IPS DF 6.9 (cell line): ENCODE data around the gene OR8B3.
A peak's percentile ranks its signal among the peaks of the same experiment; 100 is the strongest.
"Not testable (repeated sequence)": the region's sequence is repeated elsewhere in the genome, so short reads cannot be mapped to it uniquely, and the experiment has no call there.

ENCODE experiments used
- DNase-seq: peaks from one replicate; pipeline ENCODE4 v3.0.0-alpha.2; 2013; ENCODE audit warnings: low read depth, low spot score
- H3K27ac ChIP-seq: one replicate; pipeline ENCODE4 v1.5.1; 2013; ENCODE audit warnings: low read length, control low read depth
- H3K27me3 ChIP-seq: 2 replicates; pipeline ENCODE4 v1.6.1; 2013; ENCODE audit warnings: mild to moderate bottlenecking, low read length; ENCODE audit not compliant: control insufficient read depth, insufficient read depth
- H3K36me3 ChIP-seq: 2 replicates; pipeline ENCODE4 v1.6.1; 2013; ENCODE audit warnings: low read length; ENCODE audit not compliant: control insufficient read depth, insufficient read depth
- H3K4me1 ChIP-seq: 2 replicates; pipeline ENCODE4 v1.6.1; 2013; ENCODE audit warnings: low read length; ENCODE audit not compliant: control insufficient read depth, insufficient read depth
- H3K4me3 ChIP-seq: 2 replicates; pipeline ENCODE4 v1.5.1; 2013; ENCODE audit warnings: mild to moderate bottlenecking, low read length
- H3K9me3 ChIP-seq: 2 replicates; pipeline ENCODE4 v1.6.1; 2013; ENCODE audit warnings: low read length, inconsistent platforms; ENCODE audit not compliant: control insufficient read depth, insufficient read depth
- WGBS: extraction: QIAGEN DNeasy Blood & Tissue Kit; methylation state at CpG from one replicate; pipeline ENCODE4 v1.1.7; 2013; ENCODE audit warnings: mixed read lengths, missing lambda C conversion rate; ENCODE audit not compliant: insufficient read length, insufficient coverage; 5-methylcytosine and 5-hydroxymethylcytosine counted together

The OR8B3 gene

DNA sequence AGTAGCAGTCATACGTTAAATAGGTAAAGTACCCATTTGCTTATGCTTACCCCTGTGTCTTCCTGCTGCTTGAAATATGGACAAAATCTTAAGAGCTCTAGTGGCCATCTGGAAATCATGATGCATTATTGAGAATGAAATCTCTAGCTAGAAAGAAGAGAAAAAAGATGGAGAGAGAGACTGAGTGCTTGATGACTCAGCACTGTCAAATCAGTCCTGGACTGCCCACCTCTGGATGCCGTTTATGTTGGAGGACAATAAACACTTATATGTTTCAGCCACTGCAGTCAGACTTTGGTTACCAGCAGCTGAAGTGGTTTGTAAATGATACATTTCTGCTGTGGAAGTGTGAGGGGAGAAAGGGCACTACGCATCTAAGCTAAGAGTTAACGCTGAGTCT is 22.2 kb upstream of the OR8B3 start:
- no peak for DNase-seq
- WGBS = no CpG with 5 or more reads among the region's 4 CpGs

DNA sequence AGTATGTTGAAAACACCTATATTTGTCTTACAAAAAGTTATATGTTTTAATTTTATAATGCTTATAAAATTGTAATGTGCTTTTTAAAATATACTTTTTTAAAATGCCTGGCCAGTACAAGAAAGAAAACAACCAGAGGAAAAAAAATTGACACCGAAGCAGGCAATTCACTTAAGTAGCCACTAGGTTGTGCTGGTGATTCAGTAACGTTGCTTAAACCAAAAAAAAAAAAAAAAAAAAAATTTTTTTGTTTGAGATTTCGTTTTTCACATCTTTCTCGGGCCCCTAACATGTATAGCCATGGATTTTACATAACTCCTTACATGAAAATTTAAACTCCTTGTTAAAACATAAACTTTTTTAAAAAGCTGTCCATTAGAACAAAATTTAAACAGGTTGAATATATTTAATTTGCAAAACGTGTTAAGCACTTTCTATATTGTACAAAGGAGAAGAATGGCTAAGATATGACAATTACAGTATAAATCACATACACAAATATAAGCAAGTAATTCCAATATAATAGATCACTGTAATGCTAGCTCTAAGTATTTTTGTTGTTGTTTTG is 16.6 kb upstream of the OR8B3 start:
- Histone ChIP-seq H3K4me1 (no peaks in the 10 kb centered on the region), H3K4me3 (no peak overlapping the region), H3K27me3 (no peaks in the 10 kb centered on the region), H3K27ac (no peak overlapping the region), H3K36me3 (no peaks in the 10 kb centered on the region), H3K9me3 (no peaks in the 10 kb centered on the region)
- no CpG with 5 or more reads among the region's 5 CpGs for WGBS
- no peak for DNase-seq

More for the DNA sequence above, 22.2 kb upstream of the OR8B3 start:
- H3K36me3 ChIP-seq = no peaks in the 10 kb centered on the region
- H3K27ac ChIP-seq = no peak overlapping the region
- H3K27me3 ChIP-seq = no peaks in the 10 kb centered on the region
- H3K4me1 ChIP-seq = no peaks in the 10 kb centered on the region
- no peak overlapping the region for H3K4me3 ChIP-seq
- no peaks in the 10 kb centered on the region for H3K9me3 ChIP-seq

DNA sequence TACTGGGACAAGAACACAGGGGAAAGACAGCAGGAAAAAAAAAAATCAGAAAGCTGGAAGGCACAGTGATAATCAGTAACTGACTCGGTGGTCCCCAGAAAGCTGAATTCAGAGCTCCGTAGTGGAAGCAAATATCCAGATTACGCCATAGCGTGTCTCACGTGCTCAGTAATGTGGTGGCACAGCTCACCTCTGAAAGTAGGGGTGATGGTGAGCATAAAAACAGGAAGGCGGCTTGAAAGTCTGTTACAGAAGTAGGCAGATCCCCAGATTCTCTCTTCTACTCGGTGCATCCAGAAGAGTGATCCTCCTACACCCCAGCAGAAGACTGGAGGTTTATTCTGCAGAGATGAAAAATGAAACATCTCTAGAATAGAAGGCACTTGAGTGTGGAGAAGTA is 11.1 kb upstream of the OR8B3 start:
- Histone ChIP-seq H3K4me3 (no peak overlapping the region), H3K27ac (no peak overlapping the region), H3K27me3 (no peaks in the 10 kb centered on the region), H3K36me3 (no peaks in the 10 kb centered on the region), H3K4me1 (no peaks in the 10 kb centered on the region), H3K9me3 (no peaks in the 10 kb centered on the region)
- DNase-seq = no peak
- no CpG with 5 or more reads among the region's 7 CpGs for WGBS

DNA sequence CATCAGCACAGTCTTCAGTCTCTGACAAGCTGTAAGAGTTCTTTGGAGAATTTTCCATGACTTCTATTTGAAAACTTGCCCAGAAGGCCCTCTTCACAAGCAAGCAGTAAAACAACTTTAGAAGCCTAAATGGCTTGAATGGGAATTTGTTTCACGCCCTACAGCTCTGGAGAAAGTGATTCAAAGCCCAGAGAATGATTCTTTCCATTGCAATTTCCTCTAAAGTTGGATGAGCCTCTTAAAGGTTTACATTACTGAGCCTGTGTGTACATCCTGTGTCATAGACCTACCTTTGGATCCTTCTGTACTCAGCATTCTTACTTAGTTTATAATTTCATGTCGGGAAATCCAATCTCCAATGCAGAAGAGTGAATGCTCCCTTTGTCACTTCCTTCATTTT is 6.8 kb upstream of the OR8B3 start:
- no peaks in the 10 kb centered on the region for H3K36me3 ChIP-seq
- no peaks in the 10 kb centered on the region for H3K9me3 ChIP-seq
- DNase-seq = no peak
- no peaks in the 10 kb centered on the region for H3K4me1 ChIP-seq
- no peak overlapping the region for H3K27ac ChIP-seq
- no peaks in the 10 kb centered on the region for H3K27me3 ChIP-seq
- no peak overlapping the region for H3K4me3 ChIP-seq
- no CpG with 5 or more reads among the region's 2 CpGs for WGBS

DNA sequence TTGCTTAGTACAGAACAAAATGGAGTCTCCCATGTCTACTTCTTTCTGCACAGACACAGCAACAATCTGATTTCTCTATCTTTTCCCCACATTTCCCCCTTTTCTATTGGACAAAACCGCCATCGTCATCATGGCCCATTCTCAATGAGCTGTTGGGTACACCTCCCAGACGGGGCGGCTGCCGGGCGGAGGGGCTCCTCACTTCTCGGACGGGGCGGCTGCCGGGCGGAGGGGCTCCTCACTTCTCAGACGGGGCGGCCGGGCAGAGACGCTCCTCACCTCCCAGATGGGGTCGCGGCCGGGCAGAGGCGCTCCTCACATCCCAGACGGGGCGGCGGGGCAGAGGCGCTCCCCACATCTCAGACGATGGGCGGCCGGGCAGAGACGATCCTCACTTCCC is 4.4 kb upstream of the OR8B3 start:
- not testable (repeated sequence) for H3K9me3 ChIP-seq, H3K4me3 ChIP-seq, H3K27ac ChIP-seq, H3K4me1 ChIP-seq, H3K36me3 ChIP-seq, DNase-seq, H3K27me3 ChIP-seq
- no CpG with 5 or more reads among the region's 27 CpGs for WGBS

DNA sequence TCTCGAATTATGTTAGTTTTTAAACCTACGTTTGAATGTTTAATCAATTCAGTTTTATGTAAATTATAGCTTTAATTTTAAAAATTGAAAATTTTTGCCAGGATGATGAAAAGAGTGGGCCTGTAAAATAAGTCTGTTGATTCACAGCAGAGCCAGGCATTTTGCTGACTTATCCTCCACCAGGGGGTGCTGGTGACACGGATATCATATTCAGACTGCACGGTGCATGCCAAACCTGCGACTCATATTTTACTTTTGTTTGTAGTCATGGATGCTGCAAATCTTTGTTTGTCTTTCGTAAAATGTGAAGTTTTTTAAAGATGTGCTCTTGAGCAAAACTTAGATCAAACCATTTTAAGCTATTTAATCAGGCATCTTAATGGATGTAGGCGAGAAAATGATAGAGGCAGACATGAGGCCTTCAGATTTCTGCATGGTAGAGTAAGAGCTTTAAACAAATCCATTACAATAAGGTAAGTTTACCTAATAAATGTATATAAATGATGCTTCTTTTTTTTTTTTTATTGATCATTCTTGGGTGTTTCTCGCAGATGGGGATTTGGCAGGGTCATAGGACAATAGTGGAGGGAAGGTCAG is 3.6 kb upstream of the OR8B3 start:
- Histone ChIP-seq H3K4me3 (no peak overlapping the region), H3K9me3 (no peaks in the 10 kb centered on the region), H3K4me1 (no peaks in the 10 kb centered on the region), H3K27ac (no peak overlapping the region), H3K27me3 (no peaks in the 10 kb centered on the region), H3K36me3 (no peaks in the 10 kb centered on the region)
- whole genome bisulfite sequencing = no CpG with 5 or more reads among the region's 8 CpGs
- DNase-seq = peak; percentile 55

DNA sequence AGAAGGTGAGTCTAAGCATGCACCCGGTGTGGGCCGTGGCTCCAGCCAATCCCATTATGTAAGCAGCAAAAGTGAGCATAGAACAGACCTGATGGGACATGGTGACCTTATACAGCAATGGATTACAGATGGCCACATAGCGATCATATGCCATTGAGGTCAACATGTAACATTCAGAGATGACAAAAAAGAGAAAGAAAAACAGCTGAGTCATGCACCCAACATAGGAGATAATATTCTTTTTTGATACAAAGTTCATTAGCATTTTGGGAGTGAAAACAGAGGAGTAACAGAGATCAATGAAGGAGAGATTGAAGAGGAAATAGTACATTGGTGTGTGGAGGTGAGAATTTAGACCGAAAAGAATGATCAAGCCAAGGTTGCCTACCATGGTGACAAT is 2.0 kb downstream of the OR8B3 start:
- H3K9me3 ChIP-seq, H3K36me3 ChIP-seq, DNase-seq, H3K27ac ChIP-seq, H3K27me3 ChIP-seq, H3K4me1 ChIP-seq, H3K4me3 ChIP-seq: not testable (repeated sequence)
- no CpG with 5 or more reads among the region's 4 CpGs for WGBS

DNA sequence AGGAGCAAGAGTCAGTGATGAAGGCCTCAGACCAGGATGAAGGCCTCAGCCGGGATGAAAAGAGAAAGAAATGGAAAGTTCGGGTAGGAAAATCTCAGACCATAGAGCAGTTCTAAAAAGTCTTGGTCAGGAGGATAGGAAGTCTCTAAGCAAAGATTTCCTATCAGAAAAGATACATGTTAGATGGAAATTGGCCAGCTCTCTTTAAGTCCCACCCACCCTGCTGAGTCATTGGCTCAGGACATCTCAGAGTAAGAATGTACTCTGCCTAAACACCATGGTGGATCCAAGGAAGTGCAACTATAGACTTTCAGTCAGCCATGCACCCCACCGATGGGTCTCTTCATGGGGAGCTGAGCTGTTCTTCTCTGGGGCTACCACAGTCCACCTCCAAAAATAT is 4.4 kb downstream of the OR8B3 start:
- Histone ChIP-seq H3K4me1 (no peaks in the 10 kb centered on the region), H3K27me3 (no peaks in the 10 kb centered on the region), H3K4me3 (no peak overlapping the region), H3K27ac (no peak overlapping the region), H3K36me3 (no peaks in the 10 kb centered on the region), H3K9me3 (no peaks in the 10 kb centered on the region)
- DNase-seq = no peak
- WGBS = no CpG with 5 or more reads among the region's 3 CpGs

DNA sequence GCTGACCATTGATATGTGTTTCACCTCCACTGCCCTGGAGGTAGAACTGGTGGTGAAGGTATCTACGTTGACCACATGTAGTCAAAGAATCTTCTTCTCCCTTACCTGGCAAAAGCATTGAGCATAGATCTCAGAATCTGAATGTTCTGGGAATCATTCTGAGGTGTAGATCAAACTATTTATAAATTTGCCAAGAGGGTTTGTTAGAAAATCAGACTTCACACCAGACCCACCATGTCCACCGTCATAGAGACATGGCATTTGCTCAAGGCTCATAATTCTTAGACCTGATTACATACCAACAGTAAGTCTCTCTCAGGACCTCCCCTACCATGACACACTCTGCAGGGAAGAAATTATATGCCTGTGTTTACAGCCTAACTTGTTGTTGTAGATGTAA is 14.4 kb downstream of the OR8B3 start, which contains the start of gene OR8B2:
Gene OR8B2, minus strand, starts transcription at position 101 of the 400 bp plus-strand sequence. CDS start 1,156 bp downstream, outside the sequence.
- no peak for DNase-seq
- no peak within 1 kb of the TSS for H3K4me3 ChIP-seq
- H3K36me3 ChIP-seq = no peaks in the 10 kb centered on the region
- WGBS = no CpG with 5 or more reads among the region's 2 CpGs
- no peaks in the 10 kb centered on the region for H3K9me3 ChIP-seq
- H3K27ac ChIP-seq = no peak within 1 kb of the TSS
- H3K4me1 ChIP-seq = no peaks in the 10 kb centered on the region
- H3K27me3 ChIP-seq = no peaks in the 10 kb centered on the region

DNA sequence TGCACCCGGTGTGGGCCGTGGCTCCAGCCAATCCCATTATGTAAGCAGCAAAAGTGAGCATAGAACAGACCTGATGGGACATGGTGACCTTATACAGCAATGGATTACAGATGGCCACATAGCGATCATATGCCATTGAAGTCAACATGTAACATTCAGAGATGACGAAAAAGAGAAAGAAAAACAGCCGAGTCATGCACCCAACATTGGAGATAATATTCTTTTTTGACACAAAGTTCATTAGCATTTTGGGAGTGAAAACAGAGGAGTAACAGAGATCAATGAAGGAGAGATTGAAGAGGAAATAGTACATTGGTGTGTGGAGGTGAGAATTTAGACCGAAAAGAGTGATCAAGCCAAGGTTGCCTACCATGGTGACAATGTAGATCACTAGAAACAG is 16.0 kb downstream of the OR8B3 start:
- not testable (repeated sequence) for H3K4me1 ChIP-seq, H3K27ac ChIP-seq, H3K27me3 ChIP-seq, H3K36me3 ChIP-seq, H3K9me3 ChIP-seq, DNase-seq, H3K4me3 ChIP-seq
- WGBS = no CpG with 5 or more reads among the region's 6 CpGs

DNA sequence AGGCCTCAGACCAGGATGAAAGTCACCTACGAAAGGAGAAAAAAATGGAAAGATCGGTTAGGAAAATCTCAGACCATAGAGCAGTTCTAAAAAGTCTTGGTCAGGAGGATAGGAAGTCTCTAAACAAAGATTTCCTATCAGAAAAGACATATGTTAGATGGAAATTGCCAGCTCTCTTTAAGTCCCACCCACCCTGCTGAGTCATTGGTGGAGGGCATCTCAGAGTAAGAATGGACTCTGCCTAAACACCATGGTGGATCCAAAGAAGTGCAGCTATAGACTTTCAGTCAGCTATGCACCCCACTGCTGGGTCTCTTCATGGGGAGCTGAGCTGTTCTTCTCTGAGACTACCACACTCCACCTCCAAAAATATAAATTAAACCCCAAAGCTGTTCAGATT is 18.2 kb downstream of the OR8B3 start:
- H3K4me3 ChIP-seq = no peak overlapping the region
- no peak for DNase-seq
- no peaks in the 10 kb centered on the region for H3K36me3 ChIP-seq
- no peak overlapping the region for H3K27ac ChIP-seq
- no peaks in the 10 kb centered on the region for H3K27me3 ChIP-seq
- no CpG with 5 or more reads among the region's 2 CpGs for WGBS
- H3K9me3 ChIP-seq = no peaks in the 10 kb centered on the region
- H3K4me1 ChIP-seq = no peaks in the 10 kb centered on the region
